Esophagus squamous epithelium (tissue), 4 donors: ENCODE data around the gene MANEA.

Source experiments
- CTCF ChIP-seq, 6 experiments: fragments of 450-650 bp in 4 of 6; fragments of 200-600 bp in 2 of 6; sonication (generic) in 2 of 6; IDR thresholded peaks; one replicate each; pipeline ENCODE4 v1.5.1; 2016 to 2019; ENCODE audit warnings: antibody characterized with exemption in 6 of 6, mild to moderate bottlenecking in 4 of 6, moderate library complexity in 4 of 6
- POLR2A ChIP-seq, 4 donors: fragments of 450-650 bp; IDR thresholded peaks; one replicate each; pipeline ENCODE4 v1.6.1; 2017; ENCODE audit warnings: antibody characterized with exemption in 4 of 4, mild to moderate bottlenecking in 4 of 4, moderate library complexity in 3 of 4

GRCh38 chr6:95547043-95547442, 30.3 kb upstream of the MANEA start:
- TF ChIP-seq CTCF (IDR thresholded peaks at IDR 0.05) = no peak
- no peak for TF ChIP-seq POLR2A (IDR thresholded peaks at IDR 0.05)
